HepG2 (cell line): ENCODE results near the gene RESP18. TPM values are rescaled to one million over a fixed set of nuclear protein-coding genes. Genes with fewer than 3 reads are reported as not detected.

Source experiments
- FOSL2 ChIP-seq: sonication (generic); formaldehyde crosslinking; IDR thresholded peaks from 2 replicates; pipeline ENCODE4 v1.4.0; 2020; ENCODE audit warnings: missing genetic modification reagents
- MAZ ChIP-seq, 2 experiments: sonication (generic) in 1 of 2; formaldehyde crosslinking in 1 of 2; IDR thresholded peaks; 2 replicates each; pipeline versions ENCODE4 v1.5.0 to v1.6.1; 2012 to 2020; ENCODE audit warnings: low read depth in 2 of 2, mild to moderate bottlenecking in 2 of 2, borderline replicate concordance in 1 of 2, improper control_type of control experiment in 1 of 2, low read length in 1 of 2, missing genetic modification reagents in 1 of 2, moderate library complexity in 1 of 2
- RBM39 ChIP-seq: fragments of 200-400 bp; formaldehyde crosslinking; IDR thresholded peaks from one replicate; pipeline ENCODE4 v1.6.1; 2018; ENCODE audit warnings: antibody characterized with exemption, mild to moderate bottlenecking, low read depth, low read length; ENCODE audit not compliant: poor library complexity, severe bottlenecking
- XRCC5 ChIP-seq: fragments of 200-400 bp; formaldehyde crosslinking; optimal IDR thresholded peaks from 2 replicates; pipeline ENCODE3; 2017; ENCODE audit warnings: mild to moderate bottlenecking, low read length
- ZNF703 ChIP-seq: sonication (generic); formaldehyde crosslinking; IDR thresholded peaks from 2 replicates; pipeline ENCODE4 v1.5.1; 2020; ENCODE audit warnings: missing genetic modification reagents, mild to moderate bottlenecking, moderate library complexity, borderline replicate concordance
- polyA plus RNA-seq, 8 experiments: library from polyadenylated mRNA; depleted of rRNA in 3 of 8; stranded (reverse) in 7 of 8; unstranded in 1 of 8; fragments of >200 nt; fragmentation: Illumina TruSeq in 4 of 8; extraction: Trizol in 4 of 8; gene quantifications; 2 replicates each; pipeline versions ENCODE4 v1.2.1 to v1.2.3, GENCODE V29; 2011 to 2016; ENCODE audit warnings: low read depth in 4 of 8, missing spikeins in 1 of 8, mixed read lengths in 1 of 8; ENCODE audit not compliant: insufficient read depth in 1 of 8
- total RNA-seq, 5 experiments: library from RNA; depleted of rRNA; stranded (reverse); fragments of >200 nt; fragmentation: Illumina TruSeq; extraction: Trizol; gene quantifications; 2 replicates each; pipeline ENCODE4 v1.2.3, GENCODE V29; 2016; ENCODE audit warnings: low read depth in 1 of 5
- TF ChIP-seq, protein P1 (sequence below): sonication (generic); formaldehyde crosslinking; IDR thresholded peaks from 2 replicates; pipeline ENCODE4 v1.5.1; 2020; ENCODE audit warnings: mild to moderate bottlenecking, missing genetic modification reagents, moderate library complexity
- TF ChIP-seq, protein P2 (sequence below): IDR thresholded peaks from 2 replicates; pipeline ENCODE4 v1.6.1; 2016; ENCODE audit warnings: low read depth, borderline replicate concordance
- TF ChIP-seq, protein P3 (sequence below): sonication (generic); formaldehyde crosslinking; IDR thresholded peaks from 2 replicates; pipeline ENCODE4 v1.8.0; 2022; ENCODE audit warnings: missing genetic modification reagents, mild to moderate bottlenecking, moderate library complexity, borderline replicate concordance
- TF ChIP-seq, protein P4 (sequence below): sonication (generic); formaldehyde crosslinking; IDR thresholded peaks from 2 replicates; pipeline ENCODE4 v1.4.0; 2020; ENCODE audit warnings: missing genetic modification reagents

RESP18 gene
- total and polyA plus RNA-seq, 2 of the 13 experiments (the other 11 are each of a cell fraction or from before 2014, with no cell fraction given), result not detected

DNA sequence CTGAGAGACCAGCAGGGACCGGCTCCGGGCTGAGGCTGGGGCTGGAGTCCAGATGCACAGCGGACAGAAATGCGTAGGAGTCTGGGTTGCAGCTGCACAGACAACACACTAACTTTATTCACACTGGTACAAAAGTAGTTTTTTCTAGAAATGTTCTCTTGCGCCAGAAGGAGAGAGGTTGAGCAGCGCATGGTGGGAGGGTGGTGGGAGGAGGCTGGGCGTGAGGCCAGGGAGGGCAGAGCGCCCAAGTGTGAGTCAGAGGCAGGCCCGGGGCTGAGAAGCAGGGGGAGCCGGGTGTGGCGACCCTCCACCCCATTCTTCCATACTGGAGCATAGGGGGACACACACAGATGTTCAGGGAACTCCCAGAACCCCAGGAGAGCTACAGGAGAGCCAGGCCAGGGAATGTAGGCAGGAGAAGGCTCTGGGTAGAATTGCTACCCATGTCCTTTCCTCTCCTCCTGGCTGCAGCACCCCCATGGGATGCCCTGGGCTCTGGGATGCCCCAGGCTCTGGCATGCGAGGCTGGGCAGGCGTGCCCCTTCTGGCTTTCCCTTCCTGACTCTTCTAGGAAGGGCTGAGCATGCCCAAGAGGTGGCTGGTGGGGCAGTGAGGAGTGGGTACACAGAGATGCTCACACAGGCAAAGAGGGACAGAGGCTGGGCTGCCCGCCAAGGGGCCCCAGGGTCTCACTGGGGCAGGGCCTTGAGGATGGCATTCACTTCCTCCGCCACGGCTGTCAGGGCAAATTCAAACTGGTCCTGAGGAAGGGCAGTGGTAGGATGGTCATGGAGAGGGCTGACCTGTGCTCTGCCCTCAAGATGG lies 42.8 kb downstream of the RESP18 start (continued):
- TF ChIP-seq, protein P1, sequence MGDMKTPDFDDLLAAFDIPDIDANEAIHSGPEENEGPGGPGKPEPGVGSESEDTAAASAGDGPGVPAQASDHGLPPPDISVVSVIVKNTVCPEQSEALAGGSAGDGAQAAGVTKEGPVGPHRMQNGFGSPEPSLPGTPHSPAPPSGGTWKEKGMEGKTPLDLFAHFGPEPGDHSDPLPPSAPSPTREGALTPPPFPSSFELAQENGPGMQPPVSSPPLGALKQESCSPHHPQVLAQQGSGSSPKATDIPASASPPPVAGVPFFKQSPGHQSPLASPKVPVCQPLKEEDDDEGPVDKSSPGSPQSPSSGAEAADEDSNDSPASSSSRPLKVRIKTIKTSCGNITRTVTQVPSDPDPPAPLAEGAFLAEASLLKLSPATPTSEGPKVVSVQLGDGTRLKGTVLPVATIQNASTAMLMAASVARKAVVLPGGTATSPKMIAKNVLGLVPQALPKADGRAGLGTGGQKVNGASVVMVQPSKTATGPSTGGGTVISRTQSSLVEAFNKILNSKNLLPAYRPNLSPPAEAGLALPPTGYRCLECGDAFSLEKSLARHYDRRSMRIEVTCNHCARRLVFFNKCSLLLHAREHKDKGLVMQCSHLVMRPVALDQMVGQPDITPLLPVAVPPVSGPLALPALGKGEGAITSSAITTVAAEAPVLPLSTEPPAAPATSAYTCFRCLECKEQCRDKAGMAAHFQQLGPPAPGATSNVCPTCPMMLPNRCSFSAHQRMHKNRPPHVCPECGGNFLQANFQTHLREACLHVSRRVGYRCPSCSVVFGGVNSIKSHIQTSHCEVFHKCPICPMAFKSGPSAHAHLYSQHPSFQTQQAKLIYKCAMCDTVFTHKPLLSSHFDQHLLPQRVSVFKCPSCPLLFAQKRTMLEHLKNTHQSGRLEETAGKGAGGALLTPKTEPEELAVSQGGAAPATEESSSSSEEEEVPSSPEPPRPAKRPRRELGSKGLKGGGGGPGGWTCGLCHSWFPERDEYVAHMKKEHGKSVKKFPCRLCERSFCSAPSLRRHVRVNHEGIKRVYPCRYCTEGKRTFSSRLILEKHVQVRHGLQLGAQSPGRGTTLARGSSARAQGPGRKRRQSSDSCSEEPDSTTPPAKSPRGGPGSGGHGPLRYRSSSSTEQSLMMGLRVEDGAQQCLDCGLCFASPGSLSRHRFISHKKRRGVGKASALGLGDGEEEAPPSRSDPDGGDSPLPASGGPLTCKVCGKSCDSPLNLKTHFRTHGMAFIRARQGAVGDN, result peak; percentile 40
- TF ChIP-seq ZNF703 (CRISPR knock-in tag), result no peak
- TF ChIP-seq MAZ (IDR thresholded peaks at IDR 0.05; ENCODE audit: borderline replicate concordance, low read depth, low read length), result peak; percentile 15; the same call in 1 of the 2 replicates
- TF ChIP-seq MAZ (CRISPR knock-in tag; IDR thresholded peaks at IDR 0.05; ENCODE audit: low read depth), result no peak
- peak; percentile 65 for TF ChIP-seq FOSL2
- TF ChIP-seq, protein P2, sequence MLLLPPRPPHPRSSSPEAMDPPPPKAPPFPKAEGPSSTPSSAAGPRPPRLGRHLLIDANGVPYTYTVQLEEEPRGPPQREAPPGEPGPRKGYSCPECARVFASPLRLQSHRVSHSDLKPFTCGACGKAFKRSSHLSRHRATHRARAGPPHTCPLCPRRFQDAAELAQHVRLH (CRISPR knock-in tag), result no peak
- TF ChIP-seq, protein P3, sequence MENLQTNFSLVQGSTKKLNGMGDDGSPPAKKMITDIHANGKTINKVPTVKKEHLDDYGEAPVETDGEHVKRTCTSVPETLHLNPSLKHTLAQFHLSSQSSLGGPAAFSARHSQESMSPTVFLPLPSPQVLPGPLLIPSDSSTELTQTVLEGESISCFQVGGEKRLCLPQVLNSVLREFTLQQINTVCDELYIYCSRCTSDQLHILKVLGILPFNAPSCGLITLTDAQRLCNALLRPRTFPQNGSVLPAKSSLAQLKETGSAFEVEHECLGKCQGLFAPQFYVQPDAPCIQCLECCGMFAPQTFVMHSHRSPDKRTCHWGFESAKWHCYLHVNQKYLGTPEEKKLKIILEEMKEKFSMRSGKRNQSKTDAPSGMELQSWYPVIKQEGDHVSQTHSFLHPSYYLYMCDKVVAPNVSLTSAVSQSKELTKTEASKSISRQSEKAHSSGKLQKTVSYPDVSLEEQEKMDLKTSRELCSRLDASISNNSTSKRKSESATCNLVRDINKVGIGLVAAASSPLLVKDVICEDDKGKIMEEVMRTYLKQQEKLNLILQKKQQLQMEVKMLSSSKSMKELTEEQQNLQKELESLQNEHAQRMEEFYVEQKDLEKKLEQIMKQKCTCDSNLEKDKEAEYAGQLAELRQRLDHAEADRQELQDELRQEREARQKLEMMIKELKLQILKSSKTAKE (CRISPR knock-in tag), result no peak
- TF ChIP-seq, protein P4, sequence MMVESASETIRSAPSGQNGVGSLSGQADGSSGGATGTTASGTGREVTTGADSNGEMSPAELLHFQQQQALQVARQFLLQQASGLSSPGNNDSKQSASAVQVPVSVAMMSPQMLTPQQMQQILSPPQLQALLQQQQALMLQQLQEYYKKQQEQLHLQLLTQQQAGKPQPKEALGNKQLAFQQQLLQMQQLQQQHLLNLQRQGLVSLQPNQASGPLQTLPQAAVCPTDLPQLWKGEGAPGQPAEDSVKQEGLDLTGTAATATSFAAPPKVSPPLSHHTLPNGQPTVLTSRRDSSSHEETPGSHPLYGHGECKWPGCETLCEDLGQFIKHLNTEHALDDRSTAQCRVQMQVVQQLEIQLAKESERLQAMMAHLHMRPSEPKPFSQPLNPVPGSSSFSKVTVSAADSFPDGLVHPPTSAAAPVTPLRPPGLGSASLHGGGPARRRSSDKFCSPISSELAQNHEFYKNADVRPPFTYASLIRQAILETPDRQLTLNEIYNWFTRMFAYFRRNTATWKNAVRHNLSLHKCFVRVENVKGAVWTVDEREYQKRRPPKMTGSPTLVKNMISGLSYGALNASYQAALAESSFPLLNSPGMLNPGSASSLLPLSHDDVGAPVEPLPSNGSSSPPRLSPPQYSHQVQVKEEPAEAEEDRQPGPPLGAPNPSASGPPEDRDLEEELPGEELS, result no peak
- peak; percentile 34 for TF ChIP-seq XRCC5
- no peak for TF ChIP-seq RBM39
